UCSD-AML1 (cell line): ENCODE data around the gene PLA2G15.

Experiments
- DNase-seq: peaks from one replicate; lab custom pipeline; 2025; ENCODE audit not compliant: unreplicated experiment; lab: John Stamatoyannopoulos, UW

Gene PLA2G15

GRCh38 chr16:68231384-68232136 lies 13.6 kb upstream of the PLA2G15 start:
- DNase-seq = no peak

DNA sequence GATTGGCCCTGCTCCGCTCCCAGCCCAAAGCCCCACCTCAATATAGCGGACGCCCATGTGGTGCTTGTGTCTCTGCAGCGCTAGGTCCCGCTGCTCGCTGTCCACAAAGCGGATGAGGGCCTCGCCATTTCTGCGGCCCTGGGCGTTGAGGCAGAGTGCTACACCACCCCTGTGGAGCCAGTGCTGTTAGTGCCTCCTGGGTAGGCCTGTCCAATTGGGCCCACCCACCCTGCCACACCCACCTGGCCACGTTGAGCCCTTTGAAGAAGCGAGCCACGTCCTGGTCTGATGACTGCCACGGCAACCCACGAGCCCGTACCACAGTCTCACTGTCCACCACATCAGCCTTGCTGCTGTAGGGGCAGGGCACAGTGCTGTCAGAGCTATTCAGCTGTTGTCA lies 12.8 kb upstream of the PLA2G15 start:
- DNase-seq = no peak

DNA sequence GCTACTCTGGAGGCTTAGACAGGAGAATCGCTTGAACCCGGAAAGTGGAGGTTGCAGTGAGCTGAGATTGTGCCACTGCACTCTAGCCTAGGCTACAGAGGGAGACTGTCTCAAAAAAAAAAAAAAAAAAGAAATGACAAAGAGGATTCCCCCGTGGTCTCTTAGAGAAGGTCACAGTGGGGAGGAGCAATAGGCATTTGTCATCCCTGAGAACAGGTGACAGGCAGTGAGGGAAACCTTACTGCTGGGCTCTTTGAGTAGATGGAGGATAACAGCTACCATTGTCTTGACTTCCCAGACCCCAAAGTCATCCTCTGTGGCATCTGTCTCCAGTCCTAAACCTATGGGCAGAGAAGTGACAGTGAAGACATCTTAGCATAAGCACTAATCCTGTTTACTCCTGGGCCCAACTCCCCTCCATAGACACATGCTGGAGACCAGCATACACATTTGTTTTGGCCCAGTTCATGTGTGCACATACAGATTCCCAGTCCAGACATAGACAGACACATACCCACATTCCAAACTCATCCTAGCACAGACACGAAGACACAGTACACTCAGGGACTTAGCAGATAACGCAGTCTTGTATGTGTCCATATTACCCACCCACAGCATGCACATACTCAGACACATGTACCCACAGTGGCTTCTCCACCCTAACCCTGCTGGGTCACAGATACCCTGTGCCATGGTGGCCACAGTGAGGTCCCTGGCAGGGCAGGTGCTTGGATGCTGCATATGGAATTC lies 11.9 kb upstream of the PLA2G15 start:
- no peak for DNase-seq

GRCh38 chr16:68233835-68234187 lies 11.4 kb upstream of the PLA2G15 start:
- no peak for DNase-seq

DNA sequence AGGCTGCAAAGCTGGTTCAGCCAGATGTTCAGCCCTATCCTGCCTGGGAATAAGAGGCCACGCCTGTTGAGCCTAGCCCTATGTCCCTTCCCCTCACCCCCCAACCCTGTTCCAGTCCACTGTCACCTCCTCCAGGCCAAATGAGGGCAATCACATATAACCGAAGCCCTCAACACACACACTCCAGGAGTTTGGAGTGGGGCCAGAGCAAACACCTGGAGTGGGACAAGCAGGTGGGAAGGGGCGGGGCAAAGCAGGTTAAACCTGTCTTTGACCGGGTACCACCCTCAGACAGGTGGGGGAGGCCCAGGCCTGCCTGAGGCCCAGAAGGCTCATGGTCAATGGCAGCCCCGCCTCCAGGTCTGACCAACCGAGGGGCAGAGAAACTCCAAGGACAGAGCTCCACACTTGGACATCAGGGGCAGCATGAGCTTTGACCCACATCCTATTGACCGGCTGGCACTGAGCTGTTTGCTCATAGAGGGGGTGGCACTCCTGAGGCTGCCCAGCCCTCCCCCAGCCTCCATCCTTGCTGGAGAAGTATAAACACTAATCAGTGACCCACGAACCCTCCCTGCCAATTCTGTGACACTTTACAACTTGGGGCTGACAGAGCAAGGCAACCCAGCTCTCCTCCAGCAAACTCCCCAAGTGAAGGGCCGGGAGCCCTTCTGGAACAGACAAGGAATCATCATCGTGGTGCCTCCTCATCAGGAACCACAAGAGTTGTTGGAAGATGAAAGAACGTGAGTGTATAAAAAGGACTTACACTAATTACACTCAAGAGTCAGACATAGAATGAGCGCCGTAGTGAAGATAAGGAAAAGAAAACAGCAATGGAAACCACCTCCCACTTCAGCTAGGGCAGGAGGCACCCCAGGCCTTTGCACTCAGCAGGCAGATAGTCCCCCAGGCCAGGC lies 10.7 kb upstream of the PLA2G15 start:
- peak; percentile 33 for DNase-seq

GRCh38 chr16:68235108-68235886 lies 9.9 kb upstream of the PLA2G15 start:
- no peak for DNase-seq

DNA sequence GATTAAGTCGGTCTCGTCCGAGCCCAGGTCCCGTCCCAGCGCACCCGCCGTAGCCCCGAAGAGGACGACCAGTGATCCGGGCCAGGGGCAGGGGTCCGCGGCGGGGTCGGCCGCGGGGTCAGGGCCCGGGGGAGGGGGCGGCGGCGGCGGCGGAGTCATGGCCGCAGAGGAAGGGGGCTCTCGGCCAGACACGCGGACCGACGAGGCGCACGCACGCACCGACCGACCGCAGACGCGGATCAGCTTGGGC lies 9.4 kb upstream of the PLA2G15 start, which contains the start of gene ESRP2:
ESRP2 (minus strand) TSS at position 241 of the 250 bp plus-strand sequence; CDS start at position 159, 82 bp downstream.
- no peak for DNase-seq

DNA sequence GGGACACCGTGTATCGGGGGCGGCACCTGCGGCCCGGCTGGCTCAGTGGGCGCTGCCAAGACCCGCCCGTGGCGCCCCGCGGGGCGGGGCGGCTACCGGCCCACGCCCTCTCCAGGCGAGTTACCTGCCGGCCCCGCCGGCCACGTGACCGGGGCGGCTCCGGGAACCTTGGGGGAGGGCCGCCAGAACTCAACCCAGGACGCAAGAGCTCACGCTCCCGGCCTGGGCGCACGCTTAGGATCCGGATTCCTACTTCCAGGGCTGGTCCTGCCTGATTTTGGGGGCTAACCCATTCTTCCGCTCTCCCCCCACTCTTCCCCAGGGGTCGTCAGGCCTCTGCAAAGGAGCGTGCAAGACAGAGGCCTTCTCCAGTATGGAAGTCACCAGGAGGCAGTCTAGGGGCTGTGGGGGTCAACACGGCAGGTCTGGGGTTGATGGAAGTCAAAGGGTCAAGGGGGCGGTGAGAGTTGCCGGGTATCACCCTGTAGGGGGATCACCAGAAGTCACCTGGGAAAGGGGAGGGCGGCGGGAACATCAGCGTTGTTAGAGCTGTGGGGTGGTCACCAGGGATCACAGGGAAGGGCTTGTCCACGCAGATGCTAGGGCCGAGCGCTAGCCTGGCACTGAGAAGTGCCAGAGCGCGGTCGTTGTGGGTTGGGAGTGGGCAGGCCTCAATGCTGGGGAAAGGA lies 8.9 kb upstream of the PLA2G15 start:
- no peak for DNase-seq

DNA sequence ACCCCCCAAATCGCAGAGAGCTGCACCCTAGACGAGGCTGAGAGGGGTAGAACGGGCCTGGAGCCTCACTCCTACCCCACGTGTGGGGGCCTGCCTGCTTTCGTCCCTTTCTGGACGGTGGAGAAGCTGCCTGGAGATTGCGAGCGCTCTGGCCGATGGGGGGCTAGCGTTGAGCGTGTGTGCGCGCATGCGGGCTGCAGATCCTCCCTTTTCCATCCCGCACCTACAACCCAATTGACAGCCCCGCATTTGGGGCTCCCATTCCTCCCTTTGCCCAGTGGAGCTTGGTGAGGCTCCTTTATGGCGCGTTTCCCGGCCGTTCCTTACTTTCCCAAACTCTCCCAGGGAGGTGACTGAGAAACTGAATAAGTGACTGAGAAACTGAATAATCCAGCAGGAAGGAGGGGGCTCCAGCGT lies 8.3 kb upstream of the PLA2G15 start:
- no peak for DNase-seq

DNA sequence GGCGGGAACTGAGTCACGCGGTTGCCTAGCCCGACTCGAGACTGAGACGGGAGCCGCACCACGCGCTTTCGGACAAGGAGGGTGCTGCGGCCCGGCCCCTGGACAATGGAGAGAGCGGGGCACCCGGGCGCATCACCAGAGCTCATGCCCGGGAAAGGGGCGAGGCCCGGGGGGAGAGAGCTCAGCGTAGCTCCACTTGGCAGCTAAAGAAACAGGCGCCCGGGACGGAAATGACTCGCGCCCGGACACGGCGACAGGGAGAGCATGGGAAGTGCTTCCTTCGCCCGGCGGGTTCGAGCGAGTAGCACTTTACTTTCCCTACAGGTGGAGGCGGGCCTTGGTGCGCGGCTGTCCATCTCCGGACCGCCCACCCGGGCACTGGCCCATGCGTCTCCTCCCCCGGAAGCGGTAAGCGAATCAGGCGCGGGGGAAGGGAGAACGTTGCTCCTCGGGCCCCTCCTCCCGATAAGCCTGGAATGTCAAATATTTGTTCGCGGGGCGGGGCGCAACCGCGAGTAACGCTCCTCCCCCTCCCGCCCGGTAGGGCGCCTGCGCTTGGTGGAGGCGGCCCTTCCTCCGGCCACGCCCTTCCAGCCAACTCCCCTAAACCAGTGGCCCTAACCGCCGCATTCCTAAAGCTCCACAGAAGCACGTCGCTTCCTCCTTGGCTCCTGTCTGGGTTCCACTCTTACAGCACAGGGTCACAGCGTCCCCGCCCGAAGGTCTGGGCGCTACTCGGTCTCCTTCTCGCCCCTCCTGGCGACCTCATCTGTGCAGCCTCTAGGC lies 7.7 kb upstream of the PLA2G15 start:
- peak; percentile 98 for DNase-seq

DNA sequence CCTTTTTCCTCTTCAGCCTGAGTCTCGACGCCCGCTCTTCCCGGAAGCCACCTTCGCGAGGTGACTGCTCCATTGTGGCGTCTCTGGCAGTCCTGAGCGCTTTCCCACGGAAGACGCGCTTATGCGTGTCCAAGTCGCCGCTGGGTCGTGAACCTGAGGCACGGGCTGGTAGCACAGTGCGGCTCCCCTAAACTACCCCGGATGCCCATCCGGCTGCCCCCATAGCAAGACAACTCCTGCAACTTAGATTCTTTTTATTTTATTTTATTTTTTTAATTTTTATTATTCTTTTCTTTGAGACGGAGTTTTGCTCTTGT lies 7.2 kb upstream of the PLA2G15 start:
- no peak for DNase-seq

DNA sequence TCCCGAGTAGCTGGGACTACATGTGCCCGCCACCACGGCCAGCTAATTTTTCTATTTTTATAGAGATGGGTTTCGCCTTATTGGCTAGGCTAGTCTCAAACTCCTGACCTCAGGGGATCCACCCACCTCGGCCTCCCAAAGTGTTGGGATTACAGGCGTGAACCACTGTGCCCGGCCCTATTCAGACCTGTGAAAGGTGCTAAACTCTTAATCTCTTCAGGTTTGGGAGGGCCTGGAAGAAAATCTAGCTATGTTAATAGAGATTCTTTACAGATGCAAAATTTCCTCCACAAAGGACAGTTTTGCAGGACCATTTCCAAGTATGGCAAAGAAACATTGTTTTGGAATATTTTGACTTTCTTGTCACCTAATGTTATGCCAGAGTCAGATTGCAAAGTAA lies 3.1 kb upstream of the PLA2G15 start:
- no peak for DNase-seq

- no peak for DNase-seq
Observed at GRCh38 chr16:68242926-68243858, 2.0 kb upstream of the PLA2G15 start.

DNA sequence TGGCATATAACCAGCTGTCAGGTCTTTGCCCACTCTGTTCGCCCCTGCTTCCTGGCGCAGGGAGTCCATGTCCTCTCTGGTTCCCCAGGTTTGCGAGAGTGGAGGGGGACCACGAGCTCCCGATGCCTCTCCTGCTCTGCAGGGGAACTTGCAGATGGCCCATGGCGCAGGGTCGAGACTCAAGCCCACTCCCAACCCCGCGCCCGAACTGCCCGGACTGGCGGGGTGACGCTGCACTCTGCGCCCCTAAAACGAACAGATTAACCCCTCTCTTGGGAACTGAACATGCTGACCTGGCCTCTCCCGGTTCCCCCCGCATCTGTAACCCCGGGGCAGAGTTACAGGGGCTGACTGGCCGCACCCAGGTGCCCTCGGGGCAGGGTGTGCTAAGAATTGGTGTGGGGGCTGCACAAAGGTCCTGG lies 681 bp upstream of the PLA2G15 start:
- no peak for DNase-seq

DNA sequence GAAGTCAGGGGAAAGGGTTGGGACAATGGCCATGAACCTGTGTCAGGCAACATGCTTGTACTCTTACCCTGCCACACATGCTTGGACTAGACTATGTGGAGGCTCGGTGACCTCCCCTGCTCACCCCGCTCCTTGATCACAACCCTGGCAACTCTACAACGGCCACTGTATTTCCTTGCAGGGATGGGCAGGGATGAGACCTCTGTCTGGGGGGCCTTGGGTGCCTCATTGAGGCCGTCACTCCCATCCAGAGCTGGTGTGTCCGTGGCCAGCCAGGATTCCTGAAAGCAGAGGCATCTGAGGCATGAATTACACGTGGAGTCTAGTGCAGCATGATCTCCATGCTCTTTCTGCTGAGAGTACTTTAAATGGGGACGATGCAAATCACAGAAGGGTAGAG lies 948 bp downstream of the PLA2G15 start:
- no peak for DNase-seq

GRCh38 chr16:68246666-68247065 lies 1.5 kb downstream of the PLA2G15 start:
- DNase-seq = no peak

GRCh38 chr16:68247400-68247799 lies 2.2 kb downstream of the PLA2G15 start:
- peak; percentile 52 for DNase-seq

- DNase-seq = no peak
Observed at GRCh38 chr16:68247932-68248331, 2.8 kb downstream of the PLA2G15 start.

DNA sequence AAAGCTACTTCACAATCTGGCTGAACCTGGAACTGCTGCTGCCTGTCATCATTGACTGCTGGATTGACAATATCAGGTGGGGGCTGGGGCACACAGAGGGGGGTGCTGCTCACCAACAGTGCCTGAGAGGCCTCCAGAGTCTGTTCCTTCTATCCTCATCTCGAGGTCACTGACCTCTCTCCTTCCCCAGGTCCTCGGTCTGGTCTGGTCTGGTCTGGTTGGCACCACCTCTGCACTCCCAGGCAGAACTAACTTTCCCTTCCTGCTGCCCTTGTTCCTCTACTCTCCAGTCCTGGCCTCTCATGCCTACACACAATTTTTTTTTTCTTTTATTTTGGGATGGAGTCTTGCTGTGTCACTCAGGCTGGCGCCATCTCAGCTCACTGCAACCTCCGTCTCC lies 4.2 kb downstream of the PLA2G15 start:
- DNase-seq = no peak
